Mesenchymal stem cell (in vitro differentiated cells and primary cell): ENCODE measurements around the gene PNKD.

ENCODE experiments used
- DNase-seq: peaks from one replicate; pipeline ENCODE4 v3.0.0-alpha.2; 2013
- H2AFZ ChIP-seq: one replicate; pipeline ENCODE4 v1.6.1; 2013; ENCODE audit warnings: low read depth, mild to moderate bottlenecking, control low read depth, inconsistent platforms, low read length, moderate library complexity
- H2AK5ac ChIP-seq: 2 replicates; pipeline ENCODE4 v1.6.1; 2013; ENCODE audit warnings: low read length, moderate library complexity, mild to moderate bottlenecking, inconsistent platforms; ENCODE audit not compliant: severe bottlenecking
- H2BK120ac ChIP-seq: one replicate; pipeline ENCODE4 v1.6.1; 2013; ENCODE audit warnings: low read depth, mild to moderate bottlenecking, inconsistent platforms, low read length, moderate library complexity
- H2BK12ac ChIP-seq, 2 experiments: one replicate each; pipeline ENCODE4 v1.6.1; 2013; ENCODE audit warnings: inconsistent platforms in 2 of 2, low read length in 2 of 2, mild to moderate bottlenecking in 2 of 2, moderate library complexity in 2 of 2, control low read depth in 1 of 2
- H2BK15ac ChIP-seq: one replicate; pipeline ENCODE4 v1.6.1; 2013; ENCODE audit warnings: mild to moderate bottlenecking, low read depth, inconsistent platforms; ENCODE audit not compliant: poor library complexity, severe bottlenecking
- H2BK5ac ChIP-seq: 2 replicates; pipeline ENCODE4 v1.6.1; 2013; ENCODE audit warnings: low read depth, mild to moderate bottlenecking, low read length, control low read depth, inconsistent platforms; ENCODE audit not compliant: poor library complexity, severe bottlenecking
- H3K14ac ChIP-seq, 2 experiments: one replicate each; pipeline ENCODE4 v1.6.1; 2013; ENCODE audit warnings: inconsistent platforms in 2 of 2, low read length in 2 of 2, control low read depth in 1 of 2, mild to moderate bottlenecking in 1 of 2, moderate library complexity in 1 of 2
- H3K18ac ChIP-seq, 2 experiments: one replicate each; pipeline ENCODE4 v1.6.1; 2013; ENCODE audit warnings: inconsistent platforms in 2 of 2, low read length in 2 of 2, control low read depth in 1 of 2, low read depth in 1 of 2, mild to moderate bottlenecking in 1 of 2
- H3K23ac ChIP-seq, 2 experiments: one replicate each; pipeline ENCODE4 v1.6.1; 2013; ENCODE audit warnings: inconsistent platforms in 2 of 2, low read length in 2 of 2, mild to moderate bottlenecking in 2 of 2, moderate library complexity in 2 of 2, control low read depth in 1 of 2
- H3K27ac ChIP-seq: 2 replicates; pipeline ENCODE4 v1.5.1; 2013; ENCODE audit warnings: mild to moderate bottlenecking, moderate library complexity, low read length, control low read depth, inconsistent platforms; ENCODE audit not compliant: poor library complexity, severe bottlenecking
- H3K27me3 ChIP-seq, 2 experiments: 2 replicates each; pipeline versions ENCODE4 v1.6.1 to v1.7.0; 2013; ENCODE audit warnings: low read length in 2 of 2, mild to moderate bottlenecking in 2 of 2, moderate library complexity in 2 of 2, control low read depth in 1 of 2, inconsistent platforms in 1 of 2; ENCODE audit not compliant: control insufficient read depth in 1 of 2, insufficient read depth in 1 of 2
- H3K36me3 ChIP-seq, 2 experiments: 2 replicates each; pipeline versions ENCODE4 v1.6.1 to v1.7.0; 2013; ENCODE audit warnings: low read length in 2 of 2, control low read depth in 1 of 2, inconsistent platforms in 1 of 2, low read depth in 1 of 2, mild to moderate bottlenecking in 1 of 2; ENCODE audit not compliant: insufficient read depth in 2 of 2, control insufficient read depth in 1 of 2
- H3K4ac ChIP-seq, 2 experiments: one replicate each; pipeline ENCODE4 v1.6.1; 2013; ENCODE audit warnings: inconsistent platforms in 2 of 2, low read length in 2 of 2, mild to moderate bottlenecking in 2 of 2, moderate library complexity in 2 of 2, control low read depth in 1 of 2, low read depth in 1 of 2
- H3K4me1 ChIP-seq: 2 replicates; pipeline ENCODE4 v1.6.1; 2013; ENCODE audit warnings: low read depth, low read length, control low read depth; ENCODE audit not compliant: control insufficient read depth, insufficient read depth
- H3K4me2 ChIP-seq: 2 replicates; pipeline ENCODE4 v1.6.1; 2013; ENCODE audit warnings: low read length, mild to moderate bottlenecking, inconsistent platforms; ENCODE audit not compliant: poor library complexity, severe bottlenecking
- H3K4me3 ChIP-seq, 2 experiments: 2 replicates each; pipeline versions ENCODE4 v1.5.1 to v1.7.0; 2013; ENCODE audit warnings: low read length in 2 of 2, mild to moderate bottlenecking in 2 of 2, control low read depth in 1 of 2, low read depth in 1 of 2; ENCODE audit not compliant: insufficient read depth in 1 of 2
- H3K79me1 ChIP-seq: replicated peaks from 2 replicates; pipeline ENCODE4 v1.6.1; 2013; ENCODE audit warnings: mild to moderate bottlenecking, control low read depth, low read length, inconsistent platforms; ENCODE audit not compliant: poor library complexity, severe bottlenecking
- H3K9ac ChIP-seq: 2 replicates; pipeline ENCODE4 v1.7.0; 2013; ENCODE audit warnings: mild to moderate bottlenecking, low read length, moderate library complexity
- H3K9me3 ChIP-seq: 2 replicates; pipeline ENCODE4 v1.7.0; 2013; ENCODE audit warnings: mild to moderate bottlenecking, low read length; ENCODE audit not compliant: control insufficient read depth
- H4K8ac ChIP-seq: one replicate; pipeline ENCODE4 v1.6.1; 2013; ENCODE audit warnings: inconsistent platforms, mild to moderate bottlenecking, low read length, moderate library complexity
- H4K91ac ChIP-seq: one replicate; pipeline ENCODE4 v1.6.1; 2013; ENCODE audit warnings: mild to moderate bottlenecking, low read length, inconsistent platforms
- WGBS: methylation state at CpG from one replicate; pipeline ENCODE4 v1.1.7; 2013; ENCODE audit warnings: mixed read lengths; 5-methylcytosine and 5-hydroxymethylcytosine counted together

PNKD gene

GRCh38 chr2:218294430-218295022 lies 24.2 kb downstream of the PNKD start:
- Histone ChIP-seq H2BK15ac (peak overlapping the region; percentile 60), H2BK5ac (no peak overlapping the region), H3K79me1 (peaks cover 9% of the 10 kb centered on the region), H2AFZ (no peak overlapping the region), H4K8ac (no peak overlapping the region), H3K9ac (no peak overlapping the region), H3K27ac (no peak overlapping the region), H2AK5ac (no peak overlapping the region), H3K4ac (no peak overlapping the region), H3K36me3 (no peaks in the 10 kb centered on the region), H3K23ac (no peak overlapping the region), H3K27me3 (no peaks in the 10 kb centered on the region), H3K4me3 (no peak overlapping the region), H3K4me2 (no peak overlapping the region), H3K18ac (no peak overlapping the region), H2BK120ac (no peak overlapping the region), H3K9me3 (no peaks in the 10 kb centered on the region), H3K14ac (no peak overlapping the region), H4K91ac (no peak overlapping the region), H2BK12ac (peak overlapping the region in 1 of 2 experiments; percentile 24), H3K4me1 (peaks cover 24% of the 10 kb centered on the region)
- no peak for DNase-seq
- 94% methylated on average over 5 of the region's 5 CpGs for WGBS

GRCh38 chr2:218295029-218295428 lies 24.7 kb downstream of the PNKD start:
- H3K27ac ChIP-seq: no peak overlapping the region
- H3K4ac ChIP-seq: no peak overlapping the region
- no peak for DNase-seq
- H3K27me3 ChIP-seq: no peaks in the 10 kb centered on the region
- no peak overlapping the region for H3K9ac ChIP-seq
- peak overlapping the region in 1 of 2 experiments; percentile 4 for H3K18ac ChIP-seq
- peaks cover 19% of the 10 kb centered on the region for H3K4me1 ChIP-seq
- no peak overlapping the region for H2AK5ac ChIP-seq
- no peak overlapping the region for H3K14ac ChIP-seq
- no peak overlapping the region for H4K91ac ChIP-seq
- H2BK5ac ChIP-seq: no peak overlapping the region
- no peaks in the 10 kb centered on the region for H3K36me3 ChIP-seq
- no peak overlapping the region for H4K8ac ChIP-seq
- H3K23ac ChIP-seq: no peak overlapping the region
- 71% methylated on average over 6 of the region's 7 CpGs for WGBS
- no peak overlapping the region for H3K4me3 ChIP-seq
- no peak overlapping the region for H3K4me2 ChIP-seq
- H3K79me1 ChIP-seq: peaks cover 6% of the 10 kb centered on the region
- H3K9me3 ChIP-seq: no peaks in the 10 kb centered on the region
- peak overlapping the region; percentile 11 for H2BK120ac ChIP-seq
- H2BK15ac ChIP-seq: peak overlapping the region; percentile 60
- H2AFZ ChIP-seq: no peak overlapping the region
- peak overlapping the region in 1 of 2 experiments; percentile 24 for H2BK12ac ChIP-seq

- H2BK5ac ChIP-seq: no peak overlapping the region
- peaks cover 3% of the 10 kb centered on the region for H3K79me1 ChIP-seq
- H3K18ac ChIP-seq: no peak overlapping the region
- H2AK5ac ChIP-seq: no peak overlapping the region
- 100% methylated on average over 1 of the region's 1 CpG for WGBS
- H3K9me3 ChIP-seq: no peaks in the 10 kb centered on the region
- no peak overlapping the region for H3K27ac ChIP-seq
- no peaks in the 10 kb centered on the region for H3K36me3 ChIP-seq
- no peak overlapping the region for H3K4me2 ChIP-seq
- H3K9ac ChIP-seq: no peak overlapping the region
- DNase-seq: no peak
- H3K14ac ChIP-seq: no peak overlapping the region
- H3K23ac ChIP-seq: no peak overlapping the region
- no peak overlapping the region for H2AFZ ChIP-seq
- no peak overlapping the region for H2BK12ac ChIP-seq
- H4K8ac ChIP-seq: no peak overlapping the region
- no peak overlapping the region for H3K4ac ChIP-seq
- no peak overlapping the region for H3K4me3 ChIP-seq
- no peak overlapping the region for H4K91ac ChIP-seq
- peaks cover 10% of the 10 kb centered on the region for H3K4me1 ChIP-seq
- H2BK15ac ChIP-seq: no peak overlapping the region
- no peak overlapping the region for H2BK120ac ChIP-seq
- no peaks in the 10 kb centered on the region for H3K27me3 ChIP-seq
Observed at GRCh38 chr2:218296200-218296599, 25.9 kb downstream of the PNKD start.

- Histone ChIP-seq H3K4me2 (no peak overlapping the region), H3K27ac (no peak overlapping the region), H3K4ac (peak overlapping the region in 1 of 2 experiments; percentile 38), H2BK120ac (no peak overlapping the region), H3K79me1 (no peaks in the 10 kb centered on the region), H3K36me3 (no peaks in the 10 kb centered on the region), H3K4me1 (peaks cover 6% of the 10 kb centered on the region), H3K23ac (no peak overlapping the region), H2BK5ac (no peak overlapping the region), H3K14ac (no peak overlapping the region), H2AFZ (no peak overlapping the region), H3K27me3 (no peaks in the 10 kb centered on the region), H4K8ac (no peak overlapping the region), H2BK12ac (peak overlapping the region in 1 of 2 experiments; percentile 21), H3K4me3 (no peak overlapping the region), H2AK5ac (no peak overlapping the region), H3K9me3 (no peaks in the 10 kb centered on the region), H4K91ac (peak overlapping the region; percentile 8), H2BK15ac (no peak overlapping the region), H3K18ac (peak overlapping the region in 1 of 2 experiments; percentile 72), H3K9ac (no peak overlapping the region)
- 95% methylated on average over 7 of the region's 7 CpGs for WGBS
- no peak for DNase-seq
Observed at GRCh38 chr2:218296847-218297246, 26.5 kb downstream of the PNKD start.
